OCI-LY7 (cell line): ENCODE measurements around the gene BUD13.

Experiments used
- CTCF ChIP-seq: fragments of 200-600 bp; sonication (generic); conservative IDR thresholded peaks from 2 replicates; pipeline ENCODE4 v1.5.1; 2014; ENCODE audit warnings: mild to moderate bottlenecking, antibody characterized with exemption, low read length, moderate library complexity, mixed read lengths
- EZH2phosphoT487 ChIP-seq: fragments of 200-600 bp; sonication (generic); IDR thresholded peaks from 2 replicates; pipeline ENCODE4 v1.6.1; 2018; ENCODE audit warnings: low read depth, borderline replicate concordance, mild to moderate bottlenecking, mixed run types, antibody characterized with exemption, low read length, moderate library complexity, mixed read lengths

GRCh38 chr11:116718955-116719501 lies 53.8 kb downstream of the BUD13 start:
- no peak for TF ChIP-seq CTCF
- TF ChIP-seq EZH2phosphoT487 = no peak
